Activated T-helper 1 cell treated with anti-CD3 and anti-CD28 coated beads, Interleukin-12 subunit alpha, Interleukin-12 subunit beta, Interleukin-2, Interleukin-4 antibody, amounts not matched to agents 30 ng/mL and 10 ng/mL and 1 ng/mL, durations not matched to agents 14 hours and 24 hours and 36 hours (primary cell): ENCODE measurements around the gene ISM2. TPM values are rescaled to one million over a fixed set of nuclear protein-coding genes. Genes with fewer than 3 reads are reported as not detected.

Experiments
- DNase-seq: peaks from one replicate; pipeline ENCODE4 v3.0.0; 2021; ENCODE audit warnings: low spot score
- H3K27ac Mint-ChIP-seq: one replicate; pipeline ENCODE4 v1.8.0; 2021; ENCODE audit warnings: mild to moderate bottlenecking, mixed read lengths
- H3K27me3 Mint-ChIP-seq: one replicate; pipeline ENCODE4 v1.8.0; 2022; ENCODE audit warnings: mild to moderate bottlenecking, moderate library complexity, mixed read lengths; ENCODE audit not compliant: insufficient read depth
- H3K36me3 Mint-ChIP-seq: one replicate; pipeline ENCODE4 v1.8.0; 2021; ENCODE audit warnings: low read depth, mixed read lengths
- H3K4me1 Mint-ChIP-seq: one replicate; pipeline ENCODE4 v1.8.0; 2021; ENCODE audit warnings: low read depth, mixed read lengths
- H3K4me3 Mint-ChIP-seq: one replicate; pipeline ENCODE4 v1.8.0; 2021; ENCODE audit warnings: mild to moderate bottlenecking, moderate library complexity, mixed read lengths
- H3K9me3 Mint-ChIP-seq: one replicate; pipeline ENCODE4 v1.8.0; 2021; ENCODE audit warnings: mixed read lengths
- intact Hi-C: fragments of 100-400 bp; cut with micrococcal nuclease; formaldehyde crosslinking; loops from one replicate; pipeline ENCODE4 v1.15.1; 2024
- total RNA-seq: library from RNA; stranded (reverse); gene quantifications from 2 replicates; pipeline ENCODE4 v1.2.3, GENCODE V29; 2022

The ISM2 gene
- total RNA-seq, 1 donor from 2014 or later: 0.08 TPM

GRCh38 chr14:77502109-77502782, 3.6 kb upstream of the ISM2 start:
- peaks cover 6% of the 10 kb centered on the region for H3K9me3 Mint-ChIP-seq
- H3K27ac Mint-ChIP-seq: no peak overlapping the region

DNA sequence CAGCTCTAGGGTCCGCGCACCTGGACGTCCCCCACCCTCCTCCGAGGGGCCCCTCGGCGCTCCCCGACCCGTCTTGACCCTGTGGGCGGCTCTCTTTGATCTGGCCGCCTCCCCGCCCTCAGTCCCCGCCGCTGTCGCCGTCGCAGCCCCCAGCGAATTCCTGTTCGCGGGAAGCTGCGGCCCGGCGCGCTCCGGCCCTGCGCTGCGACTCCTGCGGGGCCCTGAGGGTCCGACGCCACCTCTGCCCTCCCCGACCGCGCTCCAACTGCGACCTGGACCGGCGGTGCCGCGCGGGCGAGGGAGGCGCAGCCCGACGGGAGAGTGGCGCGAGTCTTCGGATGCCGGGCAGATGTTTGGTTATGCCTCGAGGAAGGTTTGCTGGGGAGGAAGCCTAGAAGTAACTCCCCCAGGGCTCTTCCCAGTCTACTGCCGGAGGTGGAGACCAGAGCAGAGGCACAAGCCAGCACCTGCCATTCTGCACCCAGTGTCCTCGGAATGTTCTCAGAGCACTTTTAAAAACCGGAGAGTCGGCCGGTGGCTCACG, 440 bp upstream of the ISM2 start:
- intact Hi-C loops: loop anchor here (2.0 kb wide), 1 partner anchor 40 kb away; the partner anchor contains the start of gene AHSA1
- no peak for DNase-seq
- peaks cover 37% of the 10 kb centered on the region for H3K27me3 Mint-ChIP-seq

More at GRCh38 chr14:77502109-77502782, 3.6 kb upstream of the ISM2 start:
- peaks cover 5% of the 10 kb centered on the region for H3K4me1 Mint-ChIP-seq
- no peak overlapping the region for H3K4me3 Mint-ChIP-seq
- H3K27me3 Mint-ChIP-seq: peaks cover 26% of the 10 kb centered on the region
- intact Hi-C loops: no loop called here
- H3K36me3 Mint-ChIP-seq: peaks cover 12% of the 10 kb centered on the region
- DNase-seq: no peak

GRCh38 chr14:77495334-77495733, 3.3 kb downstream of the ISM2 start:
- Mint-ChIP-seq H3K4me3 (no peak overlapping the region), H3K27ac (no peak overlapping the region), H3K4me1 (peaks cover 5% of the 10 kb centered on the region), H3K36me3 (no peaks in the 10 kb centered on the region), H3K27me3 (peaks cover 30% of the 10 kb centered on the region), H3K9me3 (no peaks in the 10 kb centered on the region)
- intact Hi-C loops: no loop called here
- DNase-seq: no peak

More for the DNA sequence above, 440 bp upstream of the ISM2 start:
- peaks cover 3% of the 10 kb centered on the region for H3K36me3 Mint-ChIP-seq
- H3K4me1 Mint-ChIP-seq: peaks cover 5% of the 10 kb centered on the region
- H3K4me3 Mint-ChIP-seq: peak overlapping the region; percentile 61
- no peak overlapping the region for H3K27ac Mint-ChIP-seq
- peaks cover 6% of the 10 kb centered on the region for H3K9me3 Mint-ChIP-seq

GRCh38 chr14:77491056-77491455, 7.6 kb downstream of the ISM2 start:
- H3K27me3 Mint-ChIP-seq: peaks cover 3% of the 10 kb centered on the region
- no peaks in the 10 kb centered on the region for H3K36me3 Mint-ChIP-seq
- H3K4me3 Mint-ChIP-seq: no peak overlapping the region
- H3K9me3 Mint-ChIP-seq: no peaks in the 10 kb centered on the region
- H3K4me1 Mint-ChIP-seq: no peaks in the 10 kb centered on the region
- intact Hi-C loops: no loop called here
- no peak overlapping the region for H3K27ac Mint-ChIP-seq
- DNase-seq: no peak

GRCh38 chr14:77490347-77490986, 8.1 kb downstream of the ISM2 start:
- no peak for DNase-seq
- H3K4me1 Mint-ChIP-seq: no peaks in the 10 kb centered on the region
- H3K27me3 Mint-ChIP-seq: no peaks in the 10 kb centered on the region
- intact Hi-C loops: no loop called here
- no peaks in the 10 kb centered on the region for H3K9me3 Mint-ChIP-seq
- H3K4me3 Mint-ChIP-seq: no peak overlapping the region
- H3K36me3 Mint-ChIP-seq: no peaks in the 10 kb centered on the region
- H3K27ac Mint-ChIP-seq: no peak overlapping the region

GRCh38 chr14:77489041-77489440, 9.6 kb downstream of the ISM2 start:
- no peak for DNase-seq
- no peaks in the 10 kb centered on the region for H3K9me3 Mint-ChIP-seq

DNA sequence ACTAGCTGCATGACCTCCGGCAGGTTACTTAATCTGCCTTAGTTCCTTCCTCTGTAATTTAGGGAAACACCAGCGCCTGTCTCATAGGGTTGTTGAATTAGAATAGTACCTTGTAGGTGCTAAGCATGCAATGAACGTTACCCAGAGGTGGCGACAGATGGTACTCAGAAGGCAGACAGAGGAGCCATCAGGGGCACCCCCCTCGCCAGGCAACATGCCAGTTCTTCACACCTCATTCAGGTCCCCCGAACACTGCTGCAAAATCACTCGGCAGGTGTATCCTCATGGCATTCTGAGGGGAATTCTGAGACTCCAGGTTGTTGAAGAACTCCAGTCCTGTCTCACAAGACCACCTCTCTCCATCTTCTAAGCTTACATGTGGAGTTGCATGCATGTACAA, 10.1 kb downstream of the ISM2 start:
- Mint-ChIP-seq H3K4me3 (no peak overlapping the region), H3K9me3 (no peaks in the 10 kb centered on the region), H3K27ac (no peak overlapping the region), H3K4me1 (no peaks in the 10 kb centered on the region), H3K27me3 (no peaks in the 10 kb centered on the region), H3K36me3 (no peaks in the 10 kb centered on the region)
- intact Hi-C loops: no loop called here
- no peak for DNase-seq

More at GRCh38 chr14:77489041-77489440, 9.6 kb downstream of the ISM2 start:
- Mint-ChIP-seq H3K27ac (no peak overlapping the region), H3K4me1 (no peaks in the 10 kb centered on the region), H3K4me3 (no peak overlapping the region), H3K36me3 (no peaks in the 10 kb centered on the region), H3K27me3 (no peaks in the 10 kb centered on the region)
- intact Hi-C loops: no loop called here

GRCh38 chr14:77485901-77486678, 12.5 kb downstream of the ISM2 start:
- intact Hi-C loops: no loop called here
- Mint-ChIP-seq H3K27ac (no peak overlapping the region), H3K27me3 (peaks cover 2% of the 10 kb centered on the region)

DNA sequence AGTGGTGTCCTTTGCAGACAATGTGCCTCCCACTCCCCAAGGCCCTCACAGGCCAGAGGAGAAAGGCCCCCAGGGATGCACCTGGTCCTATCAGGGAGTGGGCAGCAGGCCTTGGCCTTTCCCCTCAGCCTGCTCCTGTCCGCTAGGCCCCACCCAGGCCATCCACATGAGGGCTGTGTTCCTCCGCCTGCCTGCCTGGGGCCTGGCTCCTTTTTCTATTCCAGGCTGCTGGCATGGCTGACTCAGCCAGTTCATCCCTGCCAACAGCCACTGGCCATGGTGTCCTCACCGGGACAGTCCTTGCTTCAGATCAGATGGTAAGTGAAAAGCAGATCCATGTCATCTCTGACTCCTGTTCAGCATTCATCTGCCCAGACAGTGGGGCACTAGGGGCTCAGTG, 13.4 kb downstream of the ISM2 start:
- Mint-ChIP-seq H3K27me3 (peaks cover 2% of the 10 kb centered on the region), H3K9me3 (no peaks in the 10 kb centered on the region), H3K36me3 (no peaks in the 10 kb centered on the region), H3K27ac (no peak overlapping the region), H3K4me3 (no peak overlapping the region), H3K4me1 (no peaks in the 10 kb centered on the region)
- intact Hi-C loops: no loop called here
- DNase-seq: no peak

More at GRCh38 chr14:77485901-77486678, 12.5 kb downstream of the ISM2 start:
- no peak for DNase-seq
- Mint-ChIP-seq H3K4me3 (no peak overlapping the region), H3K36me3 (no peaks in the 10 kb centered on the region), H3K4me1 (no peaks in the 10 kb centered on the region), H3K9me3 (no peaks in the 10 kb centered on the region)

DNA sequence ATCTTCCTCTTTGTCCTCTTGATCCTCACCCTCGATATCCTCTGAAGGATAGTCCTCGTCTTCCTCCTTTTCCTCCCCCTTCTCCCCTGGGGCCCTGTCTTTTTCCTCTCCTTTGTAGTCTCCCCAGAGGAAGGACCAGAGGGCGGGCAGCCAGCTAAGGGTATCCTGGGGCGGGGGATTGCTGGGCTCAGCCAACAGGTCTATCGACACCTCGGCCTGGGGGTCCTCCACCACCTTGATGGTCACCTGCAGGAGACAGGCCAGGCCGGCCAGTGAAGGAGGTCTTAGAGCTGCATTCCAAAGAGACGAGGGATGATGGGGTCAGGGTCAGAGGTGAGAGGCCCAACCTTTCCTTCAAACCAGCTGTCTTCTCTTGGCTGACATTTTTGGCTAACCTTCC, 16.2 kb downstream of the ISM2 start:
- intact Hi-C loops: no loop called here
- no peak overlapping the region for H3K4me3 Mint-ChIP-seq

GRCh38 chr14:77478796-77479195, 19.8 kb downstream of the ISM2 start:
- no peak overlapping the region for H3K27ac Mint-ChIP-seq
- H3K27me3 Mint-ChIP-seq: peaks cover 6% of the 10 kb centered on the region
- no peaks in the 10 kb centered on the region for H3K4me1 Mint-ChIP-seq
- DNase-seq: no peak
- H3K4me3 Mint-ChIP-seq: no peak overlapping the region
- H3K36me3 Mint-ChIP-seq: no peaks in the 10 kb centered on the region
- intact Hi-C loops: no loop called here
- H3K9me3 Mint-ChIP-seq: no peaks in the 10 kb centered on the region

More for the DNA sequence above, 16.2 kb downstream of the ISM2 start:
- no peaks in the 10 kb centered on the region for H3K9me3 Mint-ChIP-seq
- H3K36me3 Mint-ChIP-seq: no peaks in the 10 kb centered on the region
- H3K27me3 Mint-ChIP-seq: peaks cover 3% of the 10 kb centered on the region
- no peaks in the 10 kb centered on the region for H3K4me1 Mint-ChIP-seq
- no peak for DNase-seq
- H3K27ac Mint-ChIP-seq: no peak overlapping the region

- intact Hi-C loops: no loop called here
Observed at GRCh38 chr14:77478029-77478428, 20.6 kb downstream of the ISM2 start.

More at GRCh38 chr14:77478029-77478428, 20.6 kb downstream of the ISM2 start:
- no peaks in the 10 kb centered on the region for H3K4me1 Mint-ChIP-seq
- no peaks in the 10 kb centered on the region for H3K36me3 Mint-ChIP-seq
- no peak overlapping the region for H3K27ac Mint-ChIP-seq
- H3K9me3 Mint-ChIP-seq: no peaks in the 10 kb centered on the region
- no peak for DNase-seq
- H3K27me3 Mint-ChIP-seq: peaks cover 6% of the 10 kb centered on the region
- no peak overlapping the region for H3K4me3 Mint-ChIP-seq
